ENCODE results near the gene SBF2.

Gene SBF2

DNA sequence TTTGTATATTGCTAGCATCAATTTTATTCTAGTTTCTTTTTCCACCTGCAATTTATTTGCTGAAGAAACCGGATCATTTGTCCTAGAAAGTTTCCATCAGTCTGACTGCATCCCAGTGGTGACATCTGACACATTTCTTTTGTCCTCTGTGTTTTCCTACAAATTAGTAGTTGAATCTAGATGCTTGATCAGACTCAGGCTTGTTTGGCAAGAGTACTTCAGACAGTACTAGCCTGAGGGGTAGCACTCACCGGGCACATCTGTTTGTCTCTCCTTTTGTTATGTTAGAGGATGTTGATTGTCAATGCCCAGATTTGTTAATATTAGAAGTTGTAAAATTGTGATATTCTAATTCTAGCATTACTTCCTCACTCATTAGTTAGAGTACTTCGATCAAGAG lies 425.4 kb downstream of the SBF2 start:
- DNase-seq (ENCODE audit: low read depth) = peak; percentile 71
- TF ChIP-seq CTCF (IDR thresholded peaks at IDR 0.05; ENCODE audit: insufficient read depth, low read depth, low read length, missing control alignments) = no peak
- no peak overlapping the region for H3K4me3 ChIP-seq (ENCODE audit: low read length)

- no peak for DNase-seq (ENCODE audit: low read depth)
- H3K4me3 ChIP-seq (ENCODE audit: low read length) = no peak overlapping the region
- no peak for TF ChIP-seq CTCF (IDR thresholded peaks at IDR 0.05; ENCODE audit: insufficient read depth, low read depth, low read length, missing control alignments)
Measured at GRCh38 chr11:9862981-9863380, 431.0 kb downstream of the SBF2 start.

- peak; percentile 74 for DNase-seq (ENCODE audit: low read depth)
- no peak overlapping the region for H3K4me3 ChIP-seq (ENCODE audit: low read length)
- TF ChIP-seq CTCF (IDR thresholded peaks at IDR 0.05; ENCODE audit: insufficient read depth, low read depth, low read length, missing control alignments) = peak; percentile 79
Measured at GRCh38 chr11:9861860-9862725, 431.9 kb downstream of the SBF2 start.

DNA sequence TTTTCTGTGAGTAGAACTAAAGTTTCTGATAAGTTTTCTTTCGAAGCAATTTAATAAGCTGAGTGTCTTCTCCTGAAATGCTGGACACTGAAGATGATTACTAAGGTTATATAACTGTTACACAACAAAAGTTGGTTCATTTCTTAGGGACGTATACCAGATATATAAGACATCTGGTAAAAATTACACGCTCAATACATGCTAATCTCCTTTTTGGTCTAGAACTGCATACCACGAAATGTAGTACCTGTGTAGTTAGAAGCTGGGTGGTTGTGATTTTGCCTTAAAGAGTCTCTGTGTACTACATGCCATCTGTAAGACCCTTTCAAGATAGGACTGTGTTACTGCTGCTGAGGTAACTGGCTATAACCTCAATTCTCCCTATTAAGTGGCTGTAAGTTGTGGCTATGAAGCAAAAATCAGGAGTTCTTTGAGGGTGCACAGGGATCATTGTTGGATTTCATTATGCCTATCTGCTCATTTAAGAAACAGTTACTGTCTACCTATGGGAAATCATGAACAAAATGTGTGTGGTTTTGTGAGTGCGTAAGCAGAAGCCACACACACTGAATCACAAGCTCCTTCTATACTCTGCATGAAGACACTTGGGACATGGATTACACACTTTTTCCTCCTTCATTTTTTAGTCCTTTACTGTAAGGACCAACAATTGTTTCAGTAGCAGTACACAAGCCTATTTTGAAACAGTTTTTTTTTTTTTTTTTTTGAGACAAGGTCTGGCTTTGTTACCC lies 434.3 kb downstream of the SBF2 start:
- no peak overlapping the region for H3K4me3 ChIP-seq (ENCODE audit: low read length)
- DNase-seq (ENCODE audit: low read depth) = no peak
- TF ChIP-seq CTCF (IDR thresholded peaks at IDR 0.05; ENCODE audit: insufficient read depth, low read depth, low read length, missing control alignments) = no peak

- DNase-seq (ENCODE audit: low read depth) = no peak
- no peak for TF ChIP-seq CTCF (IDR thresholded peaks at IDR 0.05; ENCODE audit: insufficient read depth, low read depth, low read length, missing control alignments)
- no peak overlapping the region for H3K4me3 ChIP-seq (ENCODE audit: low read length)
Measured at GRCh38 chr11:9858822-9859221, 435.2 kb downstream of the SBF2 start.

DNA sequence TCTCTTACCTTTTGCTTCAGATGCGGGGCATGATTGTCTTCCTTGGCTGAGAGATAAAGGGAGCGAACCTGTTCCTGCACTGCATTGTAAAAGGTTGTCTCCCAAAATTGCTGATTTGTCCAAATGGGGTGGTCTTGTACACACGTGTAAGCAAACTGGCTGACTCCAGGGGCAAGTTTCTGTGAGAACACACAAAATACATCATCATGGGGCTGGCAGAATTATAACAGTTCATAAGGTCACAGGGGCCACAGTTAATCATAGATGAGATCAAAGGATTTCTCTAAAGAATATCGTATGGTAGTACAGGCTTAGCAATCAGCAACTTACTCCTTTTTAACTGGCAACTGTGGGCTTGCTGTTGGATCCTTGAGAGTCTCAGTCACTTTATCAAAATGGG lies 435.8 kb downstream of the SBF2 start:
- no peak for DNase-seq (ENCODE audit: low read depth)
- TF ChIP-seq CTCF (IDR thresholded peaks at IDR 0.05; ENCODE audit: insufficient read depth, low read depth, low read length, missing control alignments) = no peak
- no peak overlapping the region for H3K4me3 ChIP-seq (ENCODE audit: low read length)
